Frontal cortex (tissue), 4 donors: ENCODE data around the gene GLI1. TPM values are rescaled to one million over a fixed set of nuclear protein-coding genes. Genes with fewer than 3 reads are reported as not detected.
"Not testable (repeated sequence)": the region's sequence is repeated elsewhere in the genome, so short reads cannot be mapped to it uniquely, and the experiment has no call there.

ENCODE experiments used
- DNase-seq, 2 donors: peaks; one replicate each; pipeline ENCODE4 v3.0.0; 2012; ENCODE audit warnings: low spot score in 2 of 2
- FAIRE-seq: peaks from 2 replicates; lab custom pipeline; 2012; peaks lifted over from hg19 to GRCh38; lab: Jason Lieb, UNC
- total RNA-seq: library from RNA; depleted of rRNA; stranded (reverse); fragments of >200 nt; gene quantifications from one replicate; pipeline ENCODE4 v1.2.3, GENCODE V29; 2014
- donor health status: control.
- donor health status: control.
- donor health status: control.

The GLI1 gene
- total RNA-seq, 1 donor from 2014 or later: under 0.01 TPM

DNA sequence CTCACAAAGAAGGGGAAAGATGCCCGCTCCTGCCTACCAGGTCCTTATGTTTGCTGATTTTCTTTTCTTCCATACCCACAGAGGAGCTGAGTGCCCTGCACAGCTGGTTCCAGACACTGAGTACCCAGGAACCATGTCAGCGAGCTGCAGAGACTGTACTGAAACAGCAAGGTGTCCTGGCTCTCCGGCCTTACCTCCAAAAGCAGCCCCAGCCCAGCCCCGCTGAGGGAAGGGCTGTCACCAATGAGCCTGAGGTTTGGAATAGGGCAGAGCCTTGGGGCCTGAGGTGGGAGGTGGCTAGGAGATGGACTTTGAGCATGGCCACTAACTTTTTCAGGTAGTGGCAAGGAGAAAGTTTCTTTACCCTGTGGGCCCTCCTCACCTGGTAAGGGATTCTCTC, 30.5 kb downstream of the GLI1 start:
- DNase-seq: no peak
- FAIRE-seq: no peak

GRCh38 chr12:57491393-57492280, 32.1 kb downstream of the GLI1 start:
- FAIRE-seq: no peak
- no peak for DNase-seq

- FAIRE-seq, DNase-seq: not testable (repeated sequence)
Measured at GRCh38 chr12:57495051-57495701, 35.6 kb downstream of the GLI1 start.

- FAIRE-seq (no peak), DNase-seq (no peak)
Measured at GRCh38 chr12:57496822-57497221, 37.2 kb downstream of the GLI1 start.

GRCh38 chr12:57497223-57498131, 37.9 kb downstream of the GLI1 start:
- no peak for FAIRE-seq

DNA sequence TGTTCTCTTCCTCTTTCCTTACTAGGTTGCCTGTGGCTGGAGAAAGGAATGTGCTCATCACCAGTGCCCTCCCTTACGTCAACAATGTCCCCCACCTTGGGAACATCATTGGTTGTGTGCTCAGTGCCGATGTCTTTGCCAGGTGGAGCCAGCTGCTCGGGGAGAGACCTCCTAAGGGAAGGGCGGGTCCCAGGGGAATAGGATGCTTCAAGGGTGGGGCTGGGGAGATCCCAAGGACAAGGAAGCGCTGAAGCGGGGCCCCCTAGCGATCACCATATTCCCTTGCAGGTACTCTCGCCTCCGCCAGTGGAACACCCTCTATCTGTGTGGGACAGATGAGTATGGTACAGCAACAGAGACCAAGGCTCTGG, 38.5 kb downstream of the GLI1 start:
- no peak for FAIRE-seq

More at GRCh38 chr12:57497223-57498131, 37.9 kb downstream of the GLI1 start:
- no peak for DNase-seq

GRCh38 chr12:57498571-57498970, 39.0 kb downstream of the GLI1 start:
- FAIRE-seq (no peak), DNase-seq (no peak)

More for the DNA sequence above, 38.5 kb downstream of the GLI1 start:
- no peak for DNase-seq

GRCh38 chr12:57500213-57500612, 40.6 kb downstream of the GLI1 start:
- FAIRE-seq: no peak
- DNase-seq: no peak

DNA sequence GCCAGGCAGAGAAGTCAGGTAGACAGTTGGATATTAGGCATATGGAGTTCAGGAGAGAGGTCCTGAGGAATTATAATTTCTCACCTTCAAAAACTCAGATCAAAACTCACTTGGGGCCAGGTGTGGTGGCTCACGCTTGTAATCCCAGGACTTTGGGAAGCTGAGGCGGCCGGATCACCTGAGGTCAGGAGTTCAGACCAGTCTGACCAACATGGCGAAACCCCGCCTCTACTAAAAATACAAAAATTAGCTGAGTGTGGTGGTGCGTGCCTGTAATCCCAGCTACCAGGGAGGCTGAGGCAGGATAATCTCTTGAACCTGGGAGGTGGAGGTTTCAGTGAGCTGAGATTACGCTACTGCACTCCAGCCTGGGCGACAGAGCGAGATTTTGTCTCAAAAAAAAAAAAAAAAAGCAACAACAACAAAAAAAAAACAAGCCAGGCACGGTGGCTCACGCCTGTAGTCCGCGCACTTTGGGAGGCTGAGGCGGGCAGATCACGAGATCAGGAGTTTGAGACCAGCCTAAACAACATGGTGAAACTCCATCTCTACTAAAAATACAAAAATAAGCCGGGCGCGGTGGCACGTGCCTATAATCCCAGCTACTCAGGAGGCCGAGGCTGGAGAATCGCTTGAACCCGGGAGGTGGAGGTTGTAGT, 42.9 kb downstream of the GLI1 start:
- not testable (repeated sequence) for FAIRE-seq

DNA sequence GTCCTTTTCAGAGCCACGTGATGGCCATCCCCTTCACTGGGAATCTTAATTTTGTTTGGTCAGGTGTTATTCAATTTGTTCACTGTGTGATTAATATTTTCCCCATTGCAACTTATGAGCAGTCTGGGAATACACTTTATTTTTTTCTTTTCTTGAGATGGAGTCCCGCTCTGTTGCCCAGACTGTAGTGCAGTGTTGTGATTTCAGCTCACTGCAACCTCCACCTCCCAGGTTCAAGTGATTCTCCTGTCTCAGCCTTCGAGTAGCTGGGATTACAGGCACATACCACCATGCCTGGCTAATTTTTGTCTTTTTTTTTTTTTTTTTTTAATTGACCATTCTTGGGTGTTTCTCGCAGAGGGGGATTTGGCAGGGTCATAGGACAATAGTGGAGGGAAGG, 47.0 kb downstream of the GLI1 start:
- not testable (repeated sequence) for DNase-seq, FAIRE-seq

More for the DNA sequence above, 42.9 kb downstream of the GLI1 start:
- not testable (repeated sequence) for DNase-seq

GRCh38 chr12:57507796-57508195, 48.2 kb downstream of the GLI1 start:
- FAIRE-seq, DNase-seq: not testable (repeated sequence)

DNA sequence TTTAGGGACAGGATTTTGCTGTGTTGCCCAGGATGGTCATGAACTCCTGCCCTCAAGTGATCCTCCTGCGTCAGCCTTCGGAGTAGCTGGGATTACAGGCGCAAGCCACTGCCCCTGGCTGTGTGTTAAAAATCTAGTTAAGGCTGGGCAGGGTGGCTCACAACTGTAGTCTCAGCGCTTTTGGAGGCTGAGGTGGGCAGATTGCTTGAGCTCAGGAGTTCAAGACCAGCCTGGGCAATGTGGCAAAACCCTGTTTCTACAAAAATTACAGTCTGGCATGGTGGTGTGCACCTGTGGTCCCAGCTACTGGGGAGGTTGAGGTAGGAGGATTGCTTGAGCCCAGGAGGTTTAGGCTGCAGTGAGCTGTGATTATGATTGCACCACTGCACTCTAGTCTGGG, 51.6 kb downstream of the GLI1 start:
- FAIRE-seq (no peak), DNase-seq (no peak)

GRCh38 chr12:57511588-57512325, 52.2 kb downstream of the GLI1 start:
- DNase-seq (no peak), FAIRE-seq (no peak)

DNA sequence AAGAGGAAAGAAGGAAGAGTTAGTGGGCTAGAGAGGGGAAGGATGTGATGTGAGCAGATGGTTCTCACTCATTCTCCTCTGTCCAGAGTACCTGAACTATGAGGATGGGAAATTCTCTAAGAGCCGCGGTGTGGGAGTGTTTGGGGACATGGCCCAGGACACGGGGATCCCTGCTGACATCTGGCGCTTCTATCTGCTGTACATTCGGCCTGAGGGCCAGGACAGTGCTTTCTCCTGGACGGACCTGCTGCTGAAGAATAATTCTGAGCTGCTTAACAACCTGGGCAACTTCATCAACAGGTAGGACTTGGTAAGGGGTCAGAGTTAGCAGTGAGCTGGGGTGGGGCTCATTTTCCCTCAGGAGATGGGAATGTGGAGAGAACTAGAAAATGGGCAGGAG, 53.1 kb downstream of the GLI1 start:
- FAIRE-seq (no peak), DNase-seq (no peak)

DNA sequence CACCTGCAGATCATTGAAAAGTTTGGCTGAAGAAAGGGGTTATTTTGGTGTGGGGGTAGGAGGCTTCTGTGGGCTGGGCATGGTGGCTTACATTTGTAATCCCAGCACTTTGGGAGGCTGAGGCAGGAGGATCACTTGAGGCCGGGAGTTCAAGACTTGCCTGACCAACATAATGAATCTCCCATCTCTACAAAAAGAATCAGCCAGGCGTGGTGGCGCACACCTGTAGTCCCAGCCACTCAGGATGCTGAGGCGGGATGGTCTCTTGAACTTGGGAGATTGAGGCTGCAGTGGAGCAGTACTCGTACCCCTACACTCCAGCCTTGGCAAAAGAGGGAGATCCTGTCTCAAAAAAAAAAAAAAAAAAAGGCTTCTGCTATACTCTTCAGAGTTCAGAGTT, 53.7 kb downstream of the GLI1 start:
- DNase-seq (no peak), FAIRE-seq (no peak)

- FAIRE-seq, DNase-seq: not testable (repeated sequence)
Measured at GRCh38 chr12:57513677-57514076, 54.1 kb downstream of the GLI1 start.

DNA sequence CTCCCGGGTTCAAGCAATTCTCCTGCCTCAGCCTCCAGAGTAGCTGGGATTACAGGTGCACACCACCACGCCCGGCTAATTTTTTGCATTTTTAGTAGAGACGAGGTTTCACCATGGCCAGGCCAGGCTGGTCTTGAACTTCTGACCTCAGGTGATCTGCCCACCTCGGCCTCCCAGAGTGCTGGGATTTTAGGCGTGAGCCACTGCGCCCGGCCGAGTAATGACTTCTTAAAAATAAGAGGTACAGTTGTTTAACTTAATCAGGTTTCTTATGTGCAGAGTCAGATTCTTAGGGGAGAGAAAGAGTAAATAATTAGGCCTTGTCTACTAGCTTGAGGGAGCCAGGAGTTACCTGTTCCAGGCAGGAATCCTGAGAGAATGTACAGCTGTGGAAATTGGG, 54.7 kb downstream of the GLI1 start:
- not testable (repeated sequence) for FAIRE-seq, DNase-seq

- DNase-seq: no peak
- no peak for FAIRE-seq
Measured at GRCh38 chr12:57514720-57515407, 55.3 kb downstream of the GLI1 start.
